HUES6 (cell line): ENCODE measurements around the gene FKBP1B.

ENCODE experiments used
- H3K27ac ChIP-seq: 2 replicates; pipeline ENCODE4 v1.7.0; 2013; ENCODE audit warnings: low read depth, mild to moderate bottlenecking, low read length, inconsistent platforms
- H3K27me3 ChIP-seq: 2 replicates; pipeline ENCODE4 v1.6.1; 2013; ENCODE audit warnings: low read length; ENCODE audit not compliant: control insufficient read depth, insufficient read depth
- H3K36me3 ChIP-seq: 2 replicates; pipeline ENCODE4 v1.6.1; 2013; ENCODE audit warnings: low read length; ENCODE audit not compliant: control insufficient read depth, insufficient read depth
- H3K4me1 ChIP-seq: 2 replicates; pipeline ENCODE4 v1.6.1; 2013; ENCODE audit warnings: low read length; ENCODE audit not compliant: control insufficient read depth, insufficient read depth
- H3K4me3 ChIP-seq: 2 replicates; pipeline ENCODE4 v1.5.1; 2013; ENCODE audit warnings: low read depth, low read length
- H3K9ac ChIP-seq: one replicate; pipeline ENCODE4 v1.6.1; 2013; ENCODE audit warnings: mild to moderate bottlenecking, low read length
- H3K9me3 ChIP-seq: 2 replicates; pipeline ENCODE4 v1.6.1; 2013; ENCODE audit warnings: low read depth, low read length; ENCODE audit not compliant: control insufficient read depth, insufficient read depth

Gene FKBP1B

DNA sequence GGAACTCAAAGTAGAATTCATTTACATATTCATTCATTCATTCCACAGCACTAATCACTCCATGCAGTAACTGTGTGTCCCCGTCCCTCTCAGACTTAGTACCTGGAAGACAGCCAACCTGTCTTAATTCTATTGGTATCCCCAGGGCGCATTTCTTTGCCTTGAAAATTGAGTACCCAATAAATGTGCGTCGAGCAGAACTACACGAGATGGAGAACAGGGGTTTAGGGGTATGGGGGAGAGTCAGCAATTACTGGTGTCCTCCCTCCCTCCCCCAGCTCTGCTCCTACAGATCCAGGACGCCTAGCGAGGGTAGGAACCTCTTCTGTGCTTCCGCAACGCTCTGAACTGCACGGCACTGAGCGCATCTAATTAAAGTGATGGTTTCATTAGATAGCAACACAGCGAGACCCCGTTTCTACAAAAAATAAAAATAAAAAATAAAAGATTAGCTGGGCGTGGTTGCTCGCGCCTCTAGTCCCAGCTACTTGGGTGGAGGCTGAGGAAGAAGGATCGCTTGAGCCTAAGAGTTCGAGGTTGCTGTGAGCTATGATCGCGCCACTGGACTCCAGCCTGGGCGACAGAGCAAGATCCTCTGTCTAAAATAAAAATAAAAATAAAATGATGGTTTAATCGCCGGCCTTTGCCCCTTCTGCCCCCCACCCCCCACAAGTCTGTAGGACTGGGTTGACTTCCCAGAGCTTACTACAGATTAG, 614 bp upstream of the FKBP1B start:
- no peak overlapping the region for H3K27ac ChIP-seq
- no peak overlapping the region for H3K9ac ChIP-seq

DNA sequence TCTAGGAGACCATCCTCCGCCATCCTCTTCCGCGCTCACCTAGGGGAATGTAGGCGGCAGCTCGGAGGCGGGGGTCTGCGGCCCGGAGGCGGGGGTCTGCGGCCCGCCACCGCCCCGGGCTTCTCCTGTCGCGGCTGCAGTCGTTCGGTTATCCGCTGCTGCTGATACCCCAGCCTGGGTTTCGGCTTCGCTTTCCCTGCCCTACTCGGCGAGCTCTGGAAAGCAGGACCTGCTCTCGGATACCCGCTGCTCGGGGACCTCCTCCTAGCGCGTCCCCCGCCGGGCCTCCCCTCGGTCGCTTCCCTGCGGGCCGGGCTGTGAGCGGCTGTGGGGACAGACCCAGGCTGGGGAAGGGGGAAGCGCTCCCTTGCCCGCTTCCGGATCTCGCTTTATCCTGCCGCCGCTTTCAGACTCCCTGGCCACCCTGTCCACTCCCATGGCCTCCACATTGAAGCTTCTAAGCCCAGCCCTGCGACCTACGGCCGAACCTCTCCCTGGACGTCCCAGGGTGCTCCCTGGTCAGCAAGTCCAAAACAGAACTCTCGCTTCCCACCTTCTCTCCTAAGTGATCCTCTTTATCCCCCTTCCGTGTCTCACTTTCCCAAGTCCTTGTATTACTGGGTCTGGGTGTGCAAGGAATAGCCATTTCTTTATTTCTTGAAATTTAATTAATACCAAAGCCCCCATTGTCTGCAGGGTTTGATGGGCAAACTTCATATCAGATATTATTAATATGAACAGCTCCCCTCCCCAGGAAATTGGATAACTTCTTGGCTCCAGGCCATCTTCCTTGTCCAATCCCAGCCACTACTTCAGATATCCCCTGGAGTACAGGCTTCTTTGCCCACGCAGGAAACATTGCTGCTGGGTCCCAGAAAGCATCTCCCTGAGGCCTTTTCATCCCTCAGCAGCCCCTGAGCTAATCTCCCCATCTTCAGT, 769 bp downstream of the FKBP1B start:
- Histone ChIP-seq H3K36me3 (peaks cover 15% of the 10 kb centered on the region), H3K27me3 (no peaks in the 10 kb centered on the region), H3K27ac (no peak overlapping the region), H3K9ac (peak overlapping the region; percentile 52), H3K4me3 (peak overlapping the region; percentile 90), H3K9me3 (no peaks in the 10 kb centered on the region), H3K4me1 (0 out of 2 replicates have a peak, but pooled peaks cover 8% of the 10 kb centered on the region)

More for the DNA sequence above, 614 bp upstream of the FKBP1B start:
- Histone ChIP-seq H3K36me3 (peaks cover 2% of the 10 kb centered on the region; the same call in 1 of the 2 replicates), H3K27me3 (no peaks in the 10 kb centered on the region), H3K4me1 (0 out of 2 replicates have a peak, but pooled peaks cover 8% of the 10 kb centered on the region), H3K4me3 (peak overlapping the region; percentile 90), H3K9me3 (no peaks in the 10 kb centered on the region)

DNA sequence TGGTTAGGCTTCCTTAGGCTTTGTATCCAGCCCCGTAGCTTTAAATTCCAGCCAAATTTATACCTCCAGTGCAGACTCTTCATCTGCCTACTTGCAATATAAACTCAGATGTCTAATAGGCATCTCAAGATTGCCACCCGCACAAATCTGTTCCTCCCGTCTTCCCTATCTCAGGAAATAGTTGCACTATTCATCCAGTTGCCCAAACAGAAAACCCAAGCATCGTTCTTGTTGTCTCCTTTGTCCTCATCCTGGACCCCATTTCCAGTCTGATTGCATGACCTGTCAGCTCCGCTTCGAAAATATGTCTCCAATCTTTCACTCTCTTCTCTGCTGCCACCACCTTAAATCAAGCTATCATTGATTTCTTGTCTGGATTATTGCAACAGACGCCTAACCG, 2.3 kb downstream of the FKBP1B start:
- no peak overlapping the region for H3K4me3 ChIP-seq
- peaks cover 20% of the 10 kb centered on the region for H3K36me3 ChIP-seq
- no peak overlapping the region for H3K27ac ChIP-seq
- H3K9me3 ChIP-seq, result no peaks in the 10 kb centered on the region
- H3K27me3 ChIP-seq, result no peaks in the 10 kb centered on the region
- H3K9ac ChIP-seq, result no peak overlapping the region
- H3K4me1 ChIP-seq, result 0 out of 2 replicates have a peak, but pooled peaks cover 8% of the 10 kb centered on the region

DNA sequence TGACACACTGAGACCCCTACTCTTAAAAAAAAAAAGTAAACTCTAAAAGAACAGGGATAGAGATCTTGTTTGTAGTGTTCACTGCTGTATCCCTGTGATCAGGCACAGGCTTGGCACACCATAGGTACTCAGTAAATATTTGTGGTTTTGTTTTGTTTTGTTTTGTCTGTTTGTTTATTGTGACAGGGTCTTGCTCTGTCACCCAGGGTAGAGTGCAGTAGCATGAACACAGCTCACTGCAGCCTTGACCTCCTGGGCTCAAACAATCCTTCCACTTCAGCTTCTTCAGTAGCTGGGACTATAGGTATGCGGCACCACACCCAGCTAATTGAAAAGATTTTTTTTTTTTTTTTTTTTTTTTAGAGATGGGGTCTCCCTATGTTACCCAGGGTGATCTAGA, 3.4 kb downstream of the FKBP1B start:
- no peak overlapping the region for H3K9ac ChIP-seq
- no peaks in the 10 kb centered on the region for H3K9me3 ChIP-seq
- no peak overlapping the region for H3K27ac ChIP-seq
- no peak overlapping the region for H3K4me3 ChIP-seq
- 0 out of 2 replicates have a peak, but pooled peaks cover 4% of the 10 kb centered on the region for H3K4me1 ChIP-seq
- peaks cover 20% of the 10 kb centered on the region for H3K36me3 ChIP-seq
- H3K27me3 ChIP-seq, result no peaks in the 10 kb centered on the region

DNA sequence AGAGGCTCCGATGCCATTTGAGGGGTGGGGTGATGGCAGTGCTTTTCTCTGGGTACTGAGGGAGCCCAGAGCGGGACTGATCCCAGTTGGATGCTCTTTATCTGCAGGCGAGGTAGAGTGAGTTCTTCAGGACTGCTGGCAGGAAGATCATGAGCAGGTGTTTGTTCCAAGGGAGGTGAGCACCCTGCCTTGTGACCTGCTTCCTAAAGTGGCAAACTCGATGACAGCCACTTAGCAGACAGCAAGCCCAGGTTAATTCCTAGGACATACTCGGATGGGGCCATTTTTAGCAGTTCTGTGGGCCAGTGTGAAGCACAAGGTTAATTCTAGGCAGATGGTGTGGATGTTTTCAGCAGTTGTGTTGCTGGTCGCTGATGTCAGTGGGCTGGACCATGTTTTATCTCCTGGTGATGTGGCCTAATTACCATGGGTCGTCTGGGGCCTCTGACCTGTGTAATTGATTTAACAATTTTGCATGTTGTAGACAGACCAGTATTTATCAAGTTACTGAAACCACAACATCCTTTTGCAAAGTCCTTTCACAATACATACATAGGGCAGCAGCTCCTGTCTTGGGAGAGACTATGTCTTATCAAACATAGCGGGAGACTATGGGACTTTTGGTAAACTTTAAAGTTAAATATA, 4.9 kb downstream of the FKBP1B start:
- H3K4me1 ChIP-seq, result no peaks in the 10 kb centered on the region
- peaks cover 23% of the 10 kb centered on the region for H3K36me3 ChIP-seq
- no peaks in the 10 kb centered on the region for H3K27me3 ChIP-seq
- no peak overlapping the region for H3K9ac ChIP-seq
- no peak overlapping the region for H3K4me3 ChIP-seq
- no peak overlapping the region for H3K27ac ChIP-seq
- no peaks in the 10 kb centered on the region for H3K9me3 ChIP-seq

DNA sequence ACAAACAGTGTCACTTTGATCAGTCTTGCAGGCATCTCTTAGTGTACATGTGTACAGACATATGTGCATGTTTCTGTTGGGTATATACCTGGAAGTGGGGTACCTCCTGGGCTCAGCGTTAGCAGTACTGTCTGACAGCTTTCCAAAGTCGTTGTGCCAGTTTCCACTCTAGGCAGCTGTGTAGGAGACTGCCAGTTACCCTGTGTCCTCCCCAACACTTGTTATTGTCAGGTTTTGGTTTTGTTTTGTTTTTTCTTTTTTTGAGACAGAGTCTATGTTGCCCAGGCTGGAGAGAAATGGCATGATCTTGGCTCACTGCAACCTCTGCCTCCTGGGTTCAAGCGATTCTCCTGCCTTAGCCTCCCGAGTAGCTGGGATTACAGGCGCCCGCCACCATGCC, 6.2 kb downstream of the FKBP1B start:
- Histone ChIP-seq H3K4me1 (no peaks in the 10 kb centered on the region), H3K36me3 (peaks cover 23% of the 10 kb centered on the region), H3K27ac (no peak overlapping the region), H3K4me3 (no peak overlapping the region), H3K27me3 (no peaks in the 10 kb centered on the region), H3K9me3 (no peaks in the 10 kb centered on the region), H3K9ac (no peak overlapping the region)

DNA sequence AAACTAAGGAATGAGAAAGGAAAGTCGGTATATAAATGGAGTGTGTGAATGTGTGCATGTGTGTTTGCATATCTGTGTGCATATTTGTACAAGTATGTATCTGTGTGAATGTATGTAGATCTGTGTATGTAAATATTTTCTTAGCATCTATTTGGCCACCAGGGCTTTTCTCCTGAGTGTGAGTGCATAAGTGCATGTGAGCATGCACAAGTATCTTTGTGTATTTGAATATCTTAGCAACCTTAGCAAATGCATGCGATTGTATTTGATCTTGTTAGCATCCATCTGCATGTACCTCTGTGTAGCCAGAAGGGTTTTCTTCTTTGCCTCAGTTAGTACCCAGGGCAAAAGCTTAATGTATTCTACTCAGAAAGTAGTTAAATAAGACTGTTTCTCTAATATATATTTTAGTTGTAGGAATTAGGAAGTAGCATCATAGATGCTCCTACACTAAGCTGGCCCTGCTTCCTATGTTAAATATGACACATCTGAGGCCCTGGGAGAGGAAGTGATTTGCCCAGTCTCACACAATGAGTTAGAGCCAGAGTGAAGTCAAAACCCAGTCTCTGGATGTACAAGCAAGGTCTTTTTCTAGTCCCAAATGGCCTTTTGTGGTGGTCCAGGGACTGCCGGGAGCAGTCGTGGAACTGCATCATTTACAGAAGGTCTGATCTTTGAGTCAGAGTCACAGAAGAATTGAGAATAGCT, 9.2 kb downstream of the FKBP1B start:
- Histone ChIP-seq H3K4me3 (no peak overlapping the region), H3K36me3 (peaks cover 44% of the 10 kb centered on the region), H3K9ac (no peak overlapping the region), H3K27me3 (no peaks in the 10 kb centered on the region), H3K4me1 (no peaks in the 10 kb centered on the region), H3K9me3 (no peaks in the 10 kb centered on the region), H3K27ac (no peak overlapping the region)

DNA sequence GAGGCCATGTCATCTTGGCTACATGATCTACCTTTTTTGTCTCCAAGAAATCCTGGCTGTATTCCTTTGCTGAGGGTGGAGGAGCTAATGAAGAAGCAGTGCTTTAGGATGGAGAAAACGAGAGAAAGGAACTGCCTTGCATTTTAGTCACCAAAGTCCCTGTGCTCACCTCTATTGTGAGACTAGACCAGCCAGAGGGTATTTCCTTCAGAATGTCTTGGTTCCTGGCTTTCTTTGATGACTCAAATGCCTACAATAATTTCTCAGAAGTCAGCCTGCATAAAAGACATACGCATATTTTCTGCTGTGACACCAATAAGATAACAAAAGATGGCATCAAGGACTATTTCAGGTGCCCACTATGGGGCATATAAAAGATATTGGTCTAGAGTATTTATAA, 15.8 kb downstream of the FKBP1B start:
- no peak overlapping the region for H3K9ac ChIP-seq
- H3K27me3 ChIP-seq, result no peaks in the 10 kb centered on the region
- H3K36me3 ChIP-seq, result peaks cover 77% of the 10 kb centered on the region
- no peak overlapping the region for H3K4me3 ChIP-seq
- H3K27ac ChIP-seq, result no peak overlapping the region
- H3K4me1 ChIP-seq, result no peaks in the 10 kb centered on the region
- no peaks in the 10 kb centered on the region for H3K9me3 ChIP-seq

DNA sequence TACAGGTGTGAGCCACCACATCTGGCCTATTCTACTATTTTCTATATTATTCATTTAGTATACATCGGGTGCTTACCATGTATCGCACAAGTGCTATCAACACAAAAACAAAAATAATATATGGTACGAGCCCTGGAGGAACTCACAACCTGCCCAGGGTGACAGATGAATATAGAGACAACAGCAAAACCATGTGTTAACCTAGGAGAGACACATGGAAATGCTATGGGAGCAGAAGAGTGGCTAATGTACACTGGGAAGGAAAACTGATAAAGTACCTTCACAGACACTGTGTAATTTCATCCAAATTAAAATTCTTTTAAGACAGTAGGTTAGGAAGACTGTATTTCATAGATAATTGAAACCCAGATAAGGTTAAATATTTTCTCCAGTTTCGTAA, 22.7 kb downstream of the FKBP1B start:
- Histone ChIP-seq H3K36me3 (peaks cover 51% of the 10 kb centered on the region), H3K9me3 (no peaks in the 10 kb centered on the region), H3K4me1 (no peaks in the 10 kb centered on the region), H3K4me3 (no peak overlapping the region), H3K27ac (no peak overlapping the region), H3K9ac (no peak overlapping the region), H3K27me3 (no peaks in the 10 kb centered on the region)

DNA sequence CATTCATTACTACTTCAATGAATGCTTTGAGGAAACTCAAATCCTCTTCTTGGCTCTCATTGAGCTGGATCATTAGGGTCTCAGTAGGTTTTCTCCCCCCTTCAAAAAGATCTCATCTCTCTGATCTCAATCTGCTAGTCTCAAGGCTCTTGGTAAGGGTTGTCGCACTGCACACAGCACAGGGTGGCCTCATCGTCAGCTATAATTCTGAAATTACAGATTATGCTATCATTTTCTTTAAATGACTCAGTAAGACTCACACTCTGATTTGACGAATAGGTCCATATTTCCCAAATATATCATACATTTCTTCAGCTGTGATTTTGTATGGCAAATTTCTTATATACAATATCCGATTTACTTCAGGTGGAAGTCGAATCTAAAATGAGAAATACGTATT, 24.3 kb downstream of the FKBP1B start:
- no peak overlapping the region for H3K27ac ChIP-seq
- peaks cover 5% of the 10 kb centered on the region for H3K4me1 ChIP-seq
- H3K9me3 ChIP-seq, result no peaks in the 10 kb centered on the region
- no peak overlapping the region for H3K4me3 ChIP-seq
- peaks cover 37% of the 10 kb centered on the region for H3K36me3 ChIP-seq
- no peak overlapping the region for H3K9ac ChIP-seq
- no peaks in the 10 kb centered on the region for H3K27me3 ChIP-seq
